HG02623 (cell line): ENCODE results near the gene COBL.

Experiments
- ATAC-seq: cut with Tn5 transposase; IDR thresholded peaks from one replicate; pipeline ENCODE4 v1.9.1; 2021; ENCODE audit warnings: moderate library complexity; ENCODE audit not compliant: unreplicated experiment

Gene COBL

DNA sequence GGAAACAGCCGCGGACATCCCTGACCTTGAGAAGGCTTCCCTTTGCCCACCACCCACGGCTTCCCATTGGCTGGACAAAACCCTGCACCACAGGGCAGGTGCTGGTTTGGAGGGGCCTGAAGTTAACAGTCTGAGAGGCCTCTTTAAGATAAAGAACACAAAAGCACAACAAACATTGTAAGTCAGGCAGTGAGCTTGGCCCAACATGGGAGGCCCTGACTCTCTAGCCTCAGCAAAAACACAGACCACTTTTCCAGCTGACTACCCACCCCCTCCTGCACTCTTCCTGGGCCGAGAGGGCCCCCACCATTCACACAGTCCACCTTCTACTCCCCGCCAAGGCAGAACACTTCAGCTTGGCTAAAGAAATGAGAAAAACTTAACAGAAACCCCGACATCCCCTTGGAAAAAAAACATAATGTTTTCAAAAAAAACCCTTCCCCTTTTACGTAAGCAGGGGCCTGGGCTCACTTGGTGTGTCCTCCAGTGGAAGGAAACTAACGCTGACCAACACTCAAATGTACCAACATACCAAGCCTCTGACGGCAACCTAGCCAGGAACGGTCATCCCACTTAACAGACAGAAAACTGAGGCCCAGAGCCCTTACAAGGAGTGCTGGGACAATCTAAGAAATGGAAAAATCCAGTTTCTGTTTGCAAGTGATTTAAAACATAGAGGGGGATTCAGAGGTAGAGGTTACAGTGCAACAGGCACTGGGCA is 80.9 kb downstream of the COBL start:
- ATAC-seq: no peak

DNA sequence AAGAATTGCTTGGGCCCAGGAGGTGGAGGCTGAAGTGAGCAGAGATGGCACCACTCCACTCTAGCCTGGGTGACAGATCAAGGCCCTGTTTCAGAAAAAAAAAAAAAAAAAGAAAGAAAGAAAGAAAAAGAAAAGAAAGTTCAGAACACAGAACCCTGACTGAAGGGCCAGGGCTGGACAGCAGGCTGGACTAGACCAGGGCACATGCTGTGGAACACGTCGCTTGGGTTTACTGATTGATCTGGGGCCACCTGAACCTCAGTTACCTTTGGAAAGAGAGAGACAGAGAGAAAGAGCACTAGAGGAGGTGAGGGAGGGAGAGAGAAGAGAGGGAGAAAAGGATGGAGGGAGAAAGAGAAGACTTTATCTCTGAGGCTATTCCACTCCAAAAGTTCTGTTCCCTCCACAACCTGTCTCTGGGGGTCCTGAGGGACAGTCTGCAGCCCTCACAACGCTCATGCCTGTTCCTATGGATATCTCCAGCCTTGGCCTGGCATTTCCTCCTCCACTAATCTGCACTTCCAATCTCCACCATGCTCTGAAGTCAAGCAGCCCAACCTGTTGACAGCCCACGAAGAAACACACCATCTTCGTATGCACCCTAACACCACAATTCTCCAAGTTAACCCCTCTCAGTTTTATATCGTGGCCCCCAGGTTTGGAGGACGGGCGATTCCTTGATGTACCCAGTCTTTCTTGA is 81.8 kb downstream of the COBL start:
- ATAC-seq: no peak

DNA sequence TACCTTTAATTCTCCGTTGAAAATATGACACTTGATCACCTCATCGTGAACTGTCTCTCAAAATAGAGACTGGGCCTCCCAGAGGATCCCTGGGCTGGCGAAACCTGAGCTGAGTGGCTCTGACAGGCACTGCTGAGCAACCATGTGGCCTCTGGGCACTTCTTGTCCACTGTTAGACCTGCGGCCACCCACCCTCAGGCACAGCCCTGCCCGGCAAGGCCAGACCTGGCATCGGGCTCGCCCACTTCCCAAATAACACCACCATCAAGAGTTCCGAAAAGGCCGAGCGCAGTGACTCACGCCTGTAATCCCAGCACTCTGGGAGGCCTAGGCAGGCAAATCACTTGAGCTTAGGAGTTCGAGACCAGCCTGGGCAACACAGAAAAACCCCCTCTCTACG is 82.5 kb downstream of the COBL start:
- no peak for ATAC-seq

GRCh38 chr7:51233374-51233773 is 83.2 kb downstream of the COBL start:
- ATAC-seq: no peak

GRCh38 chr7:51230723-51231122 is 85.9 kb downstream of the COBL start:
- ATAC-seq: no peak

DNA sequence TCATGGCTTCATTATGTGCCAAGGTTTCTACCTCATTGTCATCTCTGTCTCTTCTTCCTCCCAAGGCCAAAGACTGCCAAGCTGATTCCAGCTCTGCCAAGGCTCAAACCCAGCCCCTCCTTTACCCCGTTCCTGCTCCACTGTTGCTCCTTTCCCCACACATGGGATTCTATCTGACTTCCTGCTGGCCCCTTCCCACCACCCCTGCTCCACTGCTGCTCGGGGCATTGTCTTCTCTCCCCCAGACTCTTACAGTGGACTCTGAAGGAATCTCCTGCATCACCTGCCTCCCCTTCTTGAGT is 86.3 kb downstream of the COBL start:
- ATAC-seq: no peak

DNA sequence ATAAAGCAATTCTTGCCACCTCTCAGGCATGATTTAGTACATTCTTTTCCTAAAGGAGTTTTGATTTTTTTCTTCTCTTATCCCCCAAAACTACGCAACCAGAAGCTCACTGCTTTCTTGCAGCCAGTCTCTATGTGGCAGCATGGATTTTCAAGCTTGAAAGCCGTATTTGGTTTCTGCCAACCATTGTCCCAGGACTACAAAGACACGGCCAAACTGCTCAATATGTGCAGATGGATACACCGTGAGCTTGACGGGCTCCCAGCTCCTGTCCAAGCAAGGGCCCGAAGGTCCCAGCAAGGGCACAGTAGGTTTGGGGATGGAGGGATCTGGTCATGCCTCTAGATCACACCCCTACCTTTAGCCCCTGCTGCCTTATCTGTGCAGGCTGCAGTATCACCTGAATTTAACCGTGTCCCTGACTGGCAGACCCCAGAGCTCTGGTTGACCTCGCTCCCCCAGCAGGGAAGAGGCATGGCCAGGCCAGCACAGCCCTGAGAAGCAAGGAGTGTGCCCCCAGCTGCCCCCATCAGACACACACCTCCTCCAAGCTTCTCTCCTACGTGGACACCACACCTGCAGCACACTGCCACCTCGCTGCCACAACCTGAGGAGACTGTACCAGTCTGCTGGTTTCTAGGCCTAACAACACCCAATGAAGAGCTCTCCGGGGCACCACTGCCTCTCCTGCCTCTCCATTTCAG is 86.8 kb downstream of the COBL start:
- no peak for ATAC-seq

- no peak for ATAC-seq
These were observed 87.5 kb downstream of the COBL start for GRCh38 chr7:51229106-51229537.

DNA sequence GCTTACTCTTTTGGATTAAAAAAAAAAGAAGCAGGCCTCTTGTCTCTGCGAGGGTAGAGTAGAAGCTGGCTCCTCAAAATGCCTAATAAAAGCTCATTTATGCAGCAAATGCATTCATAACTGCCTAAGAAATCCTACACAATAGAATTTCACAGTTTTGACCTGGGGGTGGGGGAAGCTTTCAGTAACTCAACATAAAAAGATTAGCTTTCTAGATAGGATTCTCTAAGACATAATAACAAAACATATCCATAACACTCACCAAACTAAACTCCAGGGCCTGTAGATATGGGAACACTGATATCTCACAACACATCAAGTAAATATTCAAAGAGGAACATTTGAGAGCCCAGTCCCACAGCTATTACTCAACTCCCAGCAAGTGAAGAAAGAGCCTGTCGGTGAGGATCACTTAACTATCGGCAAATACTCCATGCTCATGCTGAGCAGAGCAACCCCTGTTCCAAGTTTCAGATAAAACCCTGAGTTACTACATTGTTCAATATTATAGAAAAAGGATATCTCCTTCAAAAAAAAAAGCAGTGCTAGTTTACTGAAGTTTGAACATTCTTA is 88.1 kb downstream of the COBL start:
- ATAC-seq: no peak

DNA sequence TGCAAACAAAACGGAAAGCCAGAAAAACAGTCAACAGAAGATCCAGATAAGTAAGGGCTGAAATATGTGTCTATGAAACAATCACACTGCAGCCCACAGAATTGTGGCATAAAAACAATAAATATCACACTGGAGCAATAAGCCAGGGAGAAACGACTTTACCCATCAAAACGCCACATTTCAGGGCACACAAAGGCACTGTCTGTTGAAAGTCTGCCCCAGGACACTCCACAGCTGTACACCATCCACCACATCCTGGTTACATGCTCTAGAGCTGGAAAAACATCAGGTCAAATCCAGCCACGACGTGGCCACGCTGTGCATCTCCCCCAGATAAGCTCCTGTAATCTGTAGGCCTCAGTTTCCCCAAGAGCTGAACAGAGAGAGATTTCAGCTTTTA is 88.7 kb downstream of the COBL start:
- no peak for ATAC-seq

GRCh38 chr7:51226916-51227535 is 89.6 kb downstream of the COBL start:
- ATAC-seq: no peak

DNA sequence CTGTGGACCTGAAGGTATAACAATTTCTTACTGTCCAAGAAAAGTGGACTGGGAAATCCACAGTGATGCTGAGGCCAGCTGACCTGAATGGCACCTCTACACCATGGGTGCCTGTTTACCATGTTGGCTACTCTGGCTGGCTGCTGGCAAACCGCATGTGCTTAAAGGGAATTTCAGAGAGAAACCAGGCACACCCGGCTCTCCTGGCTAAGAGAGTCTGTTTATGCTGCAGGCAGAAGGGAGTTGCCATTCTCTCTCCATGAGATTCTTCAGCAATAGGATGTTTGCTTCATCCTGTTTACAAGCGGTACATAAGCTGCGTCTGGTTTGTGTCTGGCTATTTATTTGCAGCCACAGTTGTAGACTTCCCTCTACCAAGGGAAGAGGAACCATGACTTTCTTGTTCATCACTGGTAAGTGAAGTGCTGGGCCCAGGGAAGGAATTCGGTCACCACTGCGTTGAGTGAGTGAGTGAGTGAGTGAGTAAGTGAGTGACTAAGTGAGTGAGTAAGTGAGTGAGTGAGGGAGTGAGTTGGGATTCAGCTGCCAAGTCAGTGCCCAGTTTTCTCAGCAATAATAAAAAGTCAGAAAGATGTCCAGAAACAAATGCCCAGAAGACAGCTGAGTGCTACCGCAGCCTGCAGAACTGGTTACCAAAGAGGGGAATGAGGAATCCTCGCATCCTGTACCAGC is 90.4 kb downstream of the COBL start:
- no peak for ATAC-seq

GRCh38 chr7:51224811-51225595 is 91.6 kb downstream of the COBL start:
- ATAC-seq: no peak

DNA sequence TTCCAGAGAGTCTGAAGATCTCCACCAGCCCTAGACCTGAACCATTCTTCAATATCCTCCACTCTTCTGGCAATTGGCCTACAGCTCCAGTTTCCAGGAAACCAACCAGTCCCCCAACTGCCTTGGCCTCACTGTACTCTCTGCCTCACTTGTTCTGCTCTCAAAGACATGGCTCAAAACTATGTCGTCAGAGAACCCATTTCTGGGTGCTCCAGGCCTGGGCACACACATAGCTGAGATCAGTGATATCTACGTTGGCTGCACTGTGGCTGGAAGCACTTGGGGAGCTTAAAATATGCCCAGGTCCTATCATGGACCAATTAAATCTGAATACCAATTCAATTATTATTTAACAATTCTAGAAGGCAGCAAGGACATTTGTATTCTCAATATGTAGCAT is 93.1 kb downstream of the COBL start:
- no peak for ATAC-seq

DNA sequence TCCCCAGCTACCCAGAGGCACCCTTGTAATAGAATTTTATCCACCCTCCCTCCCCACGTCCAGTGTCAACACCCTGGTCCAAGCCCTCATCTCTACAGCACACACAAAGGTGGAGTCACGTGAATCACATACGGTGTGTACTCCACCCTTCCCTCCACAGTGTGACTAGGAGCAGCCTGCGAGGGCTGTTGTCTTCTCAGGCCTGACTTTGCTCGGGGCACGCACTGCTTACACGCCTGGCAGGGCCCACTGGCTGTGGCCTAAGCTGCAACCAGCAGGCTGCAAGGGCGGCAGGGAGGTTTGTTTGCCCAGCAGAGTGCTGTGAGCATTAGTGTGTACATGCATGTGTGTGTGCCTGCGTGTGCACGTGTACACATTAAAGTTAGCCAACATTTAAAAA is 93.7 kb downstream of the COBL start:
- ATAC-seq: no peak

DNA sequence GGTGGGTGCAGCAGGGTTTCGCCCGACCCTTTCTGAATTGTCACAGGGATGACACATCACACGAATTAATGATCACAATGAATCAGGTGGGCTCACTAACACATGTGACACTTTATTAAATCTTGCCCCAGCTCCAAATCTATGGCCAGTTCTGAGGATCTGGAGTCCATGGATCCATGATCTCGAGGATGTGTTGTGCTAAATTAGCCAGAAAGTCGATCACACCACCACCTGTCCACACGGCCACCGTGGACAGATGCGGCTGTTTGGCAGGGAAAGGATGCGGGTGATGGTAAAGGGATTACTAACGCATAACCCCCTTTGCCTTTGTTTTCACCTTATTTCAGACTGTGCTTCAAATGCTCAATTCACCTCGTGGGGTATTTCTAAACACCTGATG is 96.4 kb downstream of the COBL start:
- no peak for ATAC-seq

- ATAC-seq: no peak
These were observed 97.2 kb downstream of the COBL start for GRCh38 chr7:51219261-51219988.

- ATAC-seq: no peak
These were observed 98.8 kb downstream of the COBL start for GRCh38 chr7:51217804-51218203.

DNA sequence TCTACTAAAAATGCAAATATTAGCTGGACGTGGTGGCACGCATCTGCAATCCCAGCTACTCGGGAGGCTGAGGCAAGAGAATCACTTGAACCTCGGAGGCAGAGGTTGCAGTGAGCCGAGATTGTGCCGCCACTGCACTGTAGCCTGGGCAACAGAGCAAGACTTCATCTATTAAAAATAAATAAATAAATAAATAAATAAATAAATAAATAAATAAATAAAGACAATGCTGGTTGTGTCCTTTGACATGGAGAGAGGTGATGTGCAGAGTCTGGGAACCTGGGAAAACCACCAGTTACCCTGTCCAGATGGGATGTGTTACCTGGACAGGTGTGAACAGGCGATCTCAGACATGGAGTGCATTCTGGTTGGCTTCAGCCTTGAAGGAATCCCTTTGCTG is 102.5 kb downstream of the COBL start:
- no peak for ATAC-seq
